ENCODE results near the gene CYP2B6.
"Not testable (repeated sequence)": the region's sequence is repeated elsewhere in the genome, so short reads cannot be mapped to it uniquely, and the experiment has no call there.

CYP2B6 gene

GRCh38 chr19:40990972-40991381 is at the start of gene CYP2B6:
CYP2B6 (plus strand) TSS chr19:40991282; CDS start chr19:40991306, 24 bp downstream.
- no peak for DNase-seq

- DNase-seq, result no peak
Measured at GRCh38 chr19:40941481-40942219, 49.4 kb upstream of the CYP2B6 start.

- no peak for DNase-seq
Measured at GRCh38 chr19:40945645-40946044, 45.4 kb upstream of the CYP2B6 start.

DNA sequence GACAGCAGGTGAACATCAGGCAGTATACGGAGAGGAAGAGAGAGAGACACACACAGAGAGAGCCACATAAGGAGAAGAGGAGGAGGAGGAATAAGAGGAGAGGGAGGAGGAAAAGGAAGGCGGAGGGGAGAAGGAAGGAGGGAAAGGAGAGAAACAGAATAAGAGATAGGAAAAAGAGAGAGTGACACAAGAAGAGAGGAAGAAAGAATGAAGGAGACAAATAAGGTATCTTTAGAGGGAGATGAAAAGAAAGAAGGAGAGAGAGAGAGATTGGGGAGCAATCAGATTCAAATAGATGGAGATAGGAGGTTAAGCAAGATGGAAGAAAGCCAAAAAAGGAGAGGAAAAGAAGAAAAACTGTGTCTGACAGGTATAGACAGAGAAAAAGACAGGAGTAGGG is 44.0 kb upstream of the CYP2B6 start:
- DNase-seq, result no peak

DNA sequence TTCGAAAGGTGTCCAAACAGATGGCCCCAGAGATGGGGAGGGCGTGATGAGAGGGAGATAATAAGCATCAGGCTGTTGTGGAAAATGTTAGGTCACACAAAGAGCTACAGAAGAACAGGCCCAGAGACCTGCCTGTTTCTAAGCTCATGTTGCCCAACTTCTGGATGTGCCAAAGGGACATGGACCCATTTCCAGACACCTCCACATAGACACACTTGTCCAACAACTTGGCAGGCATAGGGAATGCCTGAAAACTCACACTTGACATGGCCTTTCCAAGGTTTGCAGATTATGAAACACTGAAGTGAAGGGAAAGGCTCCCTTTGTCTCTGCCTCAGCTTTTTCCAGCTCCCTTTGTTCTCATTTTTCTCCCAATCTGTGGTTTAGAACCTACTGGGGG is 43.5 kb upstream of the CYP2B6 start:
- no peak for DNase-seq

DNA sequence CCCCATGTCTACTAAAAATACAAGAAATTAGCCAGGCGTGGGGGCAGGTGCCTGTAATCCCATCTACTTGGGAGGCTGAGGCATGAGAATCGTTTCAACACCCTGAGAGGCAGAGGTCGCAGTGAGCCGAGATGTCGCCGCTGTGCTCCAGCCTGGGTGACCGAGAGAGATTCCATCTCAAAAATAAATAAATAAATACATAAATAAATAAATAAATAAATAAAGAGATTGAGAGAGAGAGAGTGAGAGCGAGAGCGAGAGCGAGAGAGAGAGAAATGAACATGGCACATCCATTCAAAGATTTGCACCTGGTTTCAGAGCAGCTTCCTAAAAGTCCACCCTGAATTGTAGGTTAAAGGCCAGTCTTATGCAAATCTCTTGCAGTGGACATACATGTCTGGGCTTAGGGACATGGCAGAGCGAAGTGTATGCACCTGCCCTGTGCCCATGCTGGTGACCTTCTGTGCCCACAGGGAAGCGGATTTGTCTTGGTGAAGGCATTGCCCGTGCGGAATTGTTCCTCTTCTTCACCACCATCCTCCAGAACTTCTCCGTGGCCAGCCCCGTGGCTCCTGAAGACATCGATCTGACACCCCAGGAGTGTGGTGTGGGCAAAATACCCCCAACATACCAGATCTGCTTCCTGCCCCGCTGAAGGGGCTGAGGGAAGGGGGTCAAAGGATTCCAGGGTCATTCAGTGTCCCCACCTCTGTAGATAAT is 42.3 kb upstream of the CYP2B6 start:
- no peak for DNase-seq

GRCh38 chr19:40954573-40954972 is 36.5 kb upstream of the CYP2B6 start:
- no peak for DNase-seq

DNA sequence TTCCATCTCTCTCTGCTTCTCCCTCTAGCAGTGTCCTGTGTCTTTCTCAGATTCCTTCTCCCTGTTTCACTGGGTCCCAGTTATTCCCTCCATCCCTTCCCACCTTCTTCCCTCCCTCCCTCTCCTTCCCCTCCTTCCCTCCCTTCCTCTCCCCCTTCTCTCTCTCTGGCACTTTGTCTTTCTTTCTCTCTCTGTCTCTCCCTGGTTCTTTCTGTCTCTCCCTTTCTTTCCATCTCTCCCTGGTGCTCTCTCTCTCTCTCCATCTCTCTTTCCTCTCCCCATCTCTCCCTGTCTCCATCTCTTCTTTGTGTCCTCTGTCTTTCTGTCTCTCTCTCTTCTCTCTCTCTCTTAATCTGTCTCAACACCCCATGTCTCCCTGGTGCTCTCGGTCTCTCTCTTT is 31.7 kb upstream of the CYP2B6 start:
- DNase-seq, result no peak

- no peak for DNase-seq
Measured at GRCh38 chr19:40960062-40960685, 30.9 kb upstream of the CYP2B6 start.

DNA sequence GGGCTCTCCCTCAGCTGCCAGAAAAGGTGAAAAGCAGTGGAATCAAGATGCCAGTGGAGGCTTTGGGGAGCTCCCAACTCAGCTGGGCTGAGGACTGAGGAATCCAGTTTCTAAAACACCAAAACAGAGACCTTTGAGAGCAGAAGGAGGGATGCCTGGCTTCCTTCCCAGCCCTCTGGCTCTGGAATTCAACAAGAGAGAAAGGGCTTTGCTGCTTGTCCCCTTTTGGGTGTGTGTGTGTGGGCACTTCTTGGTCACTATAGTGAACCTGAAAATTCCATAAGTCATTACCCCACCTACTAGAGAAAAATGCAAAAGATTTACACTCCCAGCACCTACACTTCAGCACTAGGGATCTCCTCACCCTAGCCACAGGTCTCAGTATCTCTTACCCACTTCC is 30.3 kb upstream of the CYP2B6 start:
- no peak for DNase-seq

DNA sequence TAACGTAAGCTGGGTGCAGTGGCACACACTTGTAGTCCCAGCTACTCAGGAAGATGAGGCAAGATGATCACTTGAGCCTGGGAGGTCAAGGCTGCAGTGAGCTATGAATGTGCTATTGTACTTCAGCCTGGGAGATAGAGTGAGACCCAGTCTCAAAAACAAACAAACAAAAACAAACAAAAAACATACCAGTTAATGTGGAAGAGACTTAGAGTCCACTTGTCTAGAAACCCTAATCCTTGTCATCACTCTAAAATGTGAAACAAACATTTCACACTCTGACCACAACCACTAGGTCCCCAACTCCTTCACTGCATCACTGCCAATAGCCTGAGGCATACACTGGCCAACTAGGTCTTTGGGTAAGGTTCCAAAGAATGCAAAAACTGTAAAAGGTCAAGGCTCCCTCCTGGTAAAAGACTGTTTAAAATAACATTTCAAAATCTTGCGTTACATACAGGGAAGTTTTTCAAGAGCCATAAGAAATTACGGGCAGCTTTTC is 28.6 kb upstream of the CYP2B6 start:
- no peak for DNase-seq

- DNase-seq, result not testable (repeated sequence)
Measured at GRCh38 chr19:40964361-40964760, 26.7 kb upstream of the CYP2B6 start.

DNA sequence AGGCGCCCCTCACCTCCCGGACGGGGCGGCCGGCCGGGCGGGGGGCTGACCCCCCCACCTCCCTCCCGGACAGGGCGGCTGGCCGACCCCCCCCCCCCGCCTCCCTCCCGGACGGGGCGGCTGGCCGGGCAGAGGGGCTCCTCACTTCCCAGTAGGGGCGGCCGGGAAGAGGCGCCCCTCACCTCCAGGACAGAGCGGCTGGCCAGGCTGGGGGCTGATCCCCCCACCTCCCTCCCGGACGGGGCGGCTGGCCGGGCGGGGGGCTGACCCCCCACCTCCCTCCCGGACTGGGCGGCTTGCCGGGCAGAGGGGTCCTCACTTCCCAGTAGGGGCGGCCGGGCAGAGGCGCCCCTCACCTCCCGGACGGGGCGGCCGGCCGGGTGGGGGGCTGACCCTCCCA is 25.7 kb upstream of the CYP2B6 start:
- DNase-seq, result not testable (repeated sequence)

DNA sequence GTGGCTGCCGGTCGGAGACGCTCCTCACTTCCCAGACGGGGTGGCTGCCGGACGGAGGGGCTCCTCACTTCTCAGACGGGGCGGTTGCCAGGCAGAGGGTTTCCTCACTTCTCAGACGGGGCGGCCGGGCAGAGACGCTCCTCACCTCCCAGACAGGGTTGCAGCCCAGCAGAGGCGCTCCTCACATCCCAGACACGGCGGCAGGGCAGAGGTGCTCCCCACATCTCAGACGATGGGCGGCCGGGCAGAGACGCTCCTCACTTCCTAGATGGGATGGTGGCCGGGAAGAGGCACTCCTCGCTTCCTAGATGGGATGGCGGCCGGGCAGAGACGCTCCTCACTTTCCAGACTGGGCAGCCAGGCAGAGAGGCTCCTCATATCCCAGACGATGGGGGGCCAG is 24.5 kb upstream of the CYP2B6 start:
- not testable (repeated sequence) for DNase-seq

GRCh38 chr19:40968065-40968464 is 23.0 kb upstream of the CYP2B6 start:
- DNase-seq, result not testable (repeated sequence)

DNA sequence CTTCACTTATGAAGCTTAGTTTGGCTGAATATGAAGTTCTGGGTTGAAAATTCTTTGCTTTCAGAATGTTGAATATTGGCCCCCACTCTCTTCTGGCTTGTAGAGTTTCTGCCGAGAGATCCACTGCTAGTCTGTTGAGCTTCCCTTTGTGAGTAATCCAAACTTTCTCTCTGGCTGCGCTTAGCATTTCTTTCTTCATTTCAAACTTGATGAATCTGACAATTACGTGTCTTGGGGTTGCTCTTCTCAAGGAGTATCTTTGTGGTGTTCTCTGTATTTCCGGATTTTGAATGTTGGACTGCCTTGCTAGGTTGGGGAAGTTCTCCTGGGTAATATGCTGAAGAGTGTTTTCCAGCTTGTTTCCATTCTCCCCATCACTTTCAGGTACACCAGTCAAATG is 21.4 kb upstream of the CYP2B6 start:
- DNase-seq, result not testable (repeated sequence)

GRCh38 chr19:40970396-40971345 is 20.4 kb upstream of the CYP2B6 start:
- peak; percentile 8 to 11 for DNase-seq

GRCh38 chr19:40974633-40975037 is 16.4 kb upstream of the CYP2B6 start:
- peak; percentile 76 to 77 for DNase-seq

GRCh38 chr19:40976134-40976533 is 14.9 kb upstream of the CYP2B6 start:
- no peak for DNase-seq

GRCh38 chr19:40976724-40977123 is 14.4 kb upstream of the CYP2B6 start:
- DNase-seq, result no peak

- not testable (repeated sequence) for DNase-seq
Measured at GRCh38 chr19:40979759-40980158, 11.3 kb upstream of the CYP2B6 start.

GRCh38 chr19:40980743-40981442 is 10.2 kb upstream of the CYP2B6 start:
- DNase-seq, result not testable (repeated sequence)

Measured in activated CD4-positive, alpha-beta T cell treated with anti-CD3 and anti-CD28 coated beads, Interleukin-2, amount 50 U/mL, for 4 hours (primary cell).